ENCODE measurements around the gene TUBB4B. TPM values are rescaled to one million over a fixed set of nuclear protein-coding genes. Genes with fewer than 3 reads are reported as not detected.
A peak's percentile ranks its signal among the peaks of the same experiment; 100 is the strongest.

Gene TUBB4B
- total RNA-seq, 1 donor from 2014 or later, result 245 TPM

- H3K36me3 Mint-ChIP-seq (ENCODE audit: insufficient read depth), result peaks cover 1% of the 10 kb centered on the region
- no peak for TF ChIP-seq CTCF (IDR thresholded peaks at IDR 0.05; ENCODE audit: unreplicated experiment)
- DNase-seq (ENCODE audit: low spot score, unreplicated experiment), result peak; percentile 90
- H3K9me3 Mint-ChIP-seq (ENCODE audit: low read depth), result no peaks in the 10 kb centered on the region
- H3K4me1 Mint-ChIP-seq (ENCODE audit: low read depth), result peaks cover 13% of the 10 kb centered on the region
- peak overlapping the region; percentile 96 for H3K27ac Mint-ChIP-seq
- H3K27me3 Mint-ChIP-seq, result no peaks in the 10 kb centered on the region
- H3K4me3 Mint-ChIP-seq (ENCODE audit: low read depth), result peak overlapping the region; percentile 78
Observed at GRCh38 chr9:137223078-137223970, 17.8 kb upstream of the TUBB4B start.

GRCh38 chr9:137224830-137225694, 16.0 kb upstream of the TUBB4B start, which contains the start of gene CYSRT1:
TSS of gene CYSRT1 (plus strand) at chr9:137225174. CDS start at chr9:137225622, 448 bp downstream.
- peak within 1 kb of the TSS; percentile 78 for H3K4me3 Mint-ChIP-seq (ENCODE audit: low read depth)
- no peak for TF ChIP-seq CTCF (IDR thresholded peaks at IDR 0.05; ENCODE audit: unreplicated experiment)
- peak within 1 kb of the TSS; percentile 69 for H3K27ac Mint-ChIP-seq
- peaks cover 9% of the 10 kb centered on the region for H3K4me1 Mint-ChIP-seq (ENCODE audit: low read depth)
- H3K27me3 Mint-ChIP-seq, result no peaks in the 10 kb centered on the region
- no peaks in the 10 kb centered on the region for H3K36me3 Mint-ChIP-seq (ENCODE audit: insufficient read depth)
- DNase-seq (ENCODE audit: low spot score, unreplicated experiment), result no peak
- no peaks in the 10 kb centered on the region for H3K9me3 Mint-ChIP-seq (ENCODE audit: low read depth)

GRCh38 chr9:137225699-137226331, 15.3 kb upstream of the TUBB4B start:
- H3K4me3 Mint-ChIP-seq (ENCODE audit: low read depth), result no peak overlapping the region

GRCh38 chr9:137226338-137227053, 14.6 kb upstream of the TUBB4B start:
- TF ChIP-seq CTCF (IDR thresholded peaks at IDR 0.05; ENCODE audit: unreplicated experiment), result no peak
- no peak for DNase-seq (ENCODE audit: low spot score, unreplicated experiment)
- no peaks in the 10 kb centered on the region for H3K27me3 Mint-ChIP-seq
- H3K4me1 Mint-ChIP-seq (ENCODE audit: low read depth), result peaks cover 9% of the 10 kb centered on the region
- no peaks in the 10 kb centered on the region for H3K36me3 Mint-ChIP-seq (ENCODE audit: insufficient read depth)
- H3K27ac Mint-ChIP-seq, result no peak overlapping the region
- no peak overlapping the region for H3K4me3 Mint-ChIP-seq (ENCODE audit: low read depth)
- H3K9me3 Mint-ChIP-seq (ENCODE audit: low read depth), result no peaks in the 10 kb centered on the region

More at GRCh38 chr9:137225699-137226331, 15.3 kb upstream of the TUBB4B start:
- no peak for TF ChIP-seq CTCF (IDR thresholded peaks at IDR 0.05; ENCODE audit: unreplicated experiment)
- DNase-seq (ENCODE audit: low spot score, unreplicated experiment), result no peak
- Mint-ChIP-seq H3K9me3 (ENCODE audit: low read depth) (no peaks in the 10 kb centered on the region), H3K27ac (no peak overlapping the region), H3K4me1 (ENCODE audit: low read depth) (peaks cover 9% of the 10 kb centered on the region), H3K36me3 (ENCODE audit: insufficient read depth) (no peaks in the 10 kb centered on the region), H3K27me3 (no peaks in the 10 kb centered on the region)
